Hepatocyte (in vitro differentiated cells): ENCODE data around the gene POU2AF3. TPM values are rescaled to one million over a fixed set of nuclear protein-coding genes. Genes with fewer than 3 reads are reported as not detected.

Source experiments
- DNase-seq: peaks from one replicate; pipeline ENCODE4 v3.0.0-alpha.2; 2016; ENCODE audit warnings: low spot score
- H2AFZ ChIP-seq: fragments of 200-600 bp; sonication (generic); 2 replicates; pipeline ENCODE4 v1.6.0; 2016; ENCODE audit warnings: antibody characterized with exemption, mild to moderate bottlenecking
- H3K27ac ChIP-seq: fragments of 200-600 bp; sonication (generic); 2 replicates; pipeline ENCODE4 v1.5.1; 2016; ENCODE audit warnings: mild to moderate bottlenecking
- H3K27me3 ChIP-seq: fragments of 200-600 bp; sonication (generic); 2 replicates; pipeline ENCODE4 v1.6.1; 2016
- H3K36me3 ChIP-seq: fragments of 200-600 bp; sonication (generic); replicated peaks from 2 replicates; pipeline ENCODE4 v1.5.1; 2016; ENCODE audit warnings: low read depth; ENCODE audit not compliant: insufficient read depth
- H3K4me1 ChIP-seq: fragments of 200-600 bp; sonication (generic); 2 replicates; pipeline ENCODE4 v1.5.1; 2016; ENCODE audit warnings: mild to moderate bottlenecking, moderate library complexity; ENCODE audit not compliant: insufficient read depth
- H3K4me2 ChIP-seq: fragments of 200-600 bp; sonication (generic); 2 replicates; pipeline ENCODE4 v1.6.0; 2016
- H3K4me3 ChIP-seq: fragments of 200-600 bp; sonication (generic); 2 replicates; pipeline ENCODE4 v1.5.1; 2016; ENCODE audit warnings: mild to moderate bottlenecking
- H3K79me2 ChIP-seq: fragments of 200-600 bp; sonication (generic); 2 replicates; pipeline ENCODE4 v1.6.0; 2017; ENCODE audit warnings: mild to moderate bottlenecking
- H3K9me2 ChIP-seq: fragments of 200-600 bp; sonication (generic); replicated peaks from 2 replicates; pipeline ENCODE4 v1.6.0; 2017; ENCODE audit warnings: mild to moderate bottlenecking; ENCODE audit not compliant: insufficient read depth
- H3K9me3 ChIP-seq: fragments of 200-600 bp; sonication (generic); 2 replicates; pipeline ENCODE4 v1.5.1; 2016; ENCODE audit warnings: low read depth, mild to moderate bottlenecking
- H4K20me1 ChIP-seq: fragments of 200-600 bp; sonication (generic); 2 replicates; pipeline ENCODE4 v1.6.0; 2016; ENCODE audit warnings: mild to moderate bottlenecking; ENCODE audit not compliant: insufficient read depth, poor library complexity, severe bottlenecking
- CTCF ChIP-seq: fragments of 200-600 bp; sonication (generic); IDR thresholded peaks from 2 replicates; pipeline ENCODE4 v1.5.1; 2016; ENCODE audit warnings: antibody characterized with exemption, mild to moderate bottlenecking; ENCODE audit not compliant: poor library complexity
- EZH2 ChIP-seq: fragments of 200-600 bp; sonication (generic); IDR thresholded peaks from 2 replicates; pipeline ENCODE4 v1.6.1; 2016; ENCODE audit warnings: antibody characterized with exemption, mild to moderate bottlenecking, borderline replicate concordance
- EZH2phosphoT487 ChIP-seq: fragments of 200-600 bp; sonication (generic); IDR thresholded peaks from one replicate; pipeline ENCODE4 v1.6.1; 2018; ENCODE audit warnings: antibody characterized with exemption, mild to moderate bottlenecking, low read depth, moderate library complexity; ENCODE audit not compliant: unreplicated experiment, severe bottlenecking
- WGBS: methylation state at CpG from one replicate; pipeline ENCODE4 v1.1.6; 2016; ENCODE audit warnings: low lambda C conversion rate; ENCODE audit errors: missing lambda C conversion rate; 5-methylcytosine and 5-hydroxymethylcytosine counted together
- polyA plus RNA-seq: library from polyadenylated mRNA; unstranded; fragments of >200 nt; fragmentation: Nextera tagmentation; extraction: Ambion mirVana; gene quantifications from 2 replicates; pipeline ENCODE4 v1.2.1, GENCODE V29; 2016
- total RNA-seq: library from RNA; depleted of rRNA; stranded (reverse); fragments of >200 nt; gene quantifications from 2 replicates; pipeline ENCODE4 v1.2.3, GENCODE V29; 2014

The POU2AF3 gene
- total and polyA plus RNA-seq, 2 experiments from 2014 or later: 2.5 to 3.0 TPM

- WGBS: 44% methylated on average over 10 of the region's 10 CpGs
- Histone ChIP-seq H2AFZ (no peak overlapping the region), H3K9me2 (no peaks in the 10 kb centered on the region), H3K4me3 (no peak overlapping the region), H3K4me1 (peaks cover 41% of the 10 kb centered on the region), H4K20me1 (no peaks in the 10 kb centered on the region), H3K79me2 (no peaks in the 10 kb centered on the region), H3K27ac (peak overlapping the region; percentile 18), H3K9me3 (no peaks in the 10 kb centered on the region), H3K4me2 (peak overlapping the region; percentile 4), H3K27me3 (no peaks in the 10 kb centered on the region), H3K36me3 (no peaks in the 10 kb centered on the region)
- no peak for DNase-seq
- TF ChIP-seq EZH2 (no peak), EZH2phosphoT487 (no peak), CTCF (no peak)
Observed at GRCh38 chr11:111351374-111352055, 53.2 kb downstream of the POU2AF3 start.

- Histone ChIP-seq H4K20me1 (no peaks in the 10 kb centered on the region), H3K4me3 (no peak overlapping the region), H3K4me1 (peaks cover 41% of the 10 kb centered on the region), H2AFZ (no peak overlapping the region), H3K79me2 (no peaks in the 10 kb centered on the region), H3K36me3 (no peaks in the 10 kb centered on the region), H3K9me2 (no peaks in the 10 kb centered on the region), H3K27me3 (no peaks in the 10 kb centered on the region), H3K27ac (peak overlapping the region; percentile 18), H3K4me2 (peak overlapping the region; percentile 4), H3K9me3 (no peaks in the 10 kb centered on the region)
- 95% methylated on average over 9 of the region's 9 CpGs for WGBS
- no peak for TF ChIP-seq CTCF
- no peak for TF ChIP-seq EZH2
- no peak for TF ChIP-seq EZH2phosphoT487
- no peak for DNase-seq
Observed at GRCh38 chr11:111352231-111352746, 53.9 kb downstream of the POU2AF3 start.

- no peaks in the 10 kb centered on the region for H3K9me2 ChIP-seq
- 66% methylated on average over 8 of the region's 8 CpGs for WGBS
- DNase-seq: no peak
- no peak overlapping the region for H2AFZ ChIP-seq
- no peaks in the 10 kb centered on the region for H3K27me3 ChIP-seq
- peaks cover 41% of the 10 kb centered on the region for H3K4me1 ChIP-seq
- TF ChIP-seq EZH2: no peak
- H3K4me2 ChIP-seq: no peak overlapping the region
- no peaks in the 10 kb centered on the region for H3K36me3 ChIP-seq
- H3K9me3 ChIP-seq: no peaks in the 10 kb centered on the region
- no peak overlapping the region for H3K4me3 ChIP-seq
- peak overlapping the region; percentile 63 for H3K27ac ChIP-seq
- no peaks in the 10 kb centered on the region for H4K20me1 ChIP-seq
- no peaks in the 10 kb centered on the region for H3K79me2 ChIP-seq
Observed at GRCh38 chr11:111352935-111353710, 54.8 kb downstream of the POU2AF3 start.
